OCI-LY7 (cell line): ENCODE measurements around the gene ABCF3. TPM values are rescaled to one million over a fixed set of nuclear protein-coding genes. Genes with fewer than 3 reads are reported as not detected.

Experiments
- BruUV-seq: library from RNA; stranded (reverse); fragments of 400-500 nt; replicated peaks from 2 replicates; lab custom pipeline; 2021; lab: Mats Ljungman, UMichigan
- CTCF ChIA-PET: fragments of 300-600 bp; sonication (Branson Sonifier 250); formaldehyde crosslinking; loops from one replicate; lab custom pipeline; 2022; ENCODE audit warnings: antibody characterized with exemption; ENCODE audit not compliant: unreplicated experiment; lab: Charles Lee
- POLR2A ChIA-PET: fragments of 300-600 bp; sonication (Branson Sonifier 250); formaldehyde crosslinking; loops from one replicate; lab custom pipeline; 2022; ENCODE audit warnings: antibody characterized with exemption; lab: Charles Lee
- DNase-seq: peaks from one replicate; pipeline ENCODE4 v3.0.0-alpha.2; 2015; ENCODE audit warnings: low spot score
- H2AFZ ChIP-seq: fragments of 200-600 bp; sonication (generic), shearing (Covaris generic); 2 replicates; pipeline ENCODE4 v1.6.1; 2014; ENCODE audit warnings: mild to moderate bottlenecking, antibody characterized with exemption, low read length, moderate library complexity
- H3K27ac ChIP-seq: fragments of 200-600 bp; sonication (generic); 2 replicates; pipeline ENCODE4 v1.5.1; 2014; ENCODE audit warnings: mixed run types, low read depth, mild to moderate bottlenecking, moderate library complexity, low read length, inconsistent platforms; ENCODE audit not compliant: poor library complexity, severe bottlenecking
- H3K36me3 ChIP-seq: fragments of 200-600 bp; sonication (generic); 2 replicates; pipeline ENCODE4 v1.6.1; 2014; ENCODE audit warnings: mild to moderate bottlenecking, antibody characterized with exemption, low read length, moderate library complexity, mixed read lengths; ENCODE audit not compliant: insufficient read depth
- H3K4me1 ChIP-seq: fragments of 200-600 bp; sonication (generic); 2 replicates; pipeline ENCODE4 v1.5.1; 2014; ENCODE audit warnings: mild to moderate bottlenecking, low read length; ENCODE audit not compliant: insufficient read depth, poor library complexity, severe bottlenecking
- H3K4me2 ChIP-seq: fragments of 200-600 bp; sonication (generic); 2 replicates; pipeline ENCODE4 v1.6.1; 2014; ENCODE audit warnings: mild to moderate bottlenecking, low read length
- H3K4me3 ChIP-seq: fragments of 200-600 bp; sonication (generic); 2 replicates; pipeline ENCODE4 v1.5.1; 2014; ENCODE audit warnings: mild to moderate bottlenecking, low read depth, low read length; ENCODE audit not compliant: poor library complexity, severe bottlenecking
- H3K79me2 ChIP-seq: fragments of 200-600 bp; sonication (generic); 2 replicates; pipeline ENCODE4 v1.6.1; 2016; ENCODE audit warnings: low read depth, mild to moderate bottlenecking, low read length, moderate library complexity, mixed read lengths; ENCODE audit not compliant: insufficient read depth
- H3K9me2 ChIP-seq: fragments of 200-600 bp; sonication (generic); 2 replicates; pipeline ENCODE4 v1.6.1; 2016; ENCODE audit warnings: mild to moderate bottlenecking, low read length, mixed read lengths; ENCODE audit not compliant: insufficient read depth
- H3K9me3 ChIP-seq: fragments of 200-600 bp; sonication (generic); 2 replicates; pipeline ENCODE4 v1.6.1; 2014; ENCODE audit warnings: mild to moderate bottlenecking, mixed run types, low read length, mixed read lengths
- H4K20me1 ChIP-seq: fragments of 200-600 bp; sonication (generic); 2 replicates; pipeline ENCODE4 v1.6.1; 2014; ENCODE audit warnings: mild to moderate bottlenecking, antibody characterized with exemption, low read length, moderate library complexity, mixed read lengths; ENCODE audit not compliant: insufficient read depth
- EZH2phosphoT487 ChIP-seq: fragments of 200-600 bp; sonication (generic); IDR thresholded peaks from 2 replicates; pipeline ENCODE4 v1.6.1; 2018; ENCODE audit warnings: low read depth, borderline replicate concordance, mild to moderate bottlenecking, mixed run types, antibody characterized with exemption, low read length, moderate library complexity, mixed read lengths
- intact Hi-C: fragments of 100-400 bp; cut with micrococcal nuclease; formaldehyde crosslinking; loops from one replicate; pipeline ENCODE4 v1.10.0; 2022; ENCODE audit not compliant: unreplicated experiment
- total RNA-seq, 2 experiments: library from RNA; depleted of rRNA in 1 of 2; stranded (reverse); fragments of >200 nt in 1 of 2; shearing (Covaris generic) in 1 of 2; gene quantifications; 2 replicates each; pipeline ENCODE4 v1.2.3, GENCODE V29; 2014 to 2022
- TF ChIP-seq, protein P1 (sequence below): fragments of 200-600 bp; sonication (generic); conservative IDR thresholded peaks from 2 replicates; pipeline ENCODE4 v1.5.1; 2014; ENCODE audit warnings: mild to moderate bottlenecking, antibody characterized with exemption, low read length, moderate library complexity, mixed read lengths

The ABCF3 gene
- total RNA-seq, 2 experiments from 2014 or later, result 51.6 to 67.1 TPM

GRCh38 chr3:184211297-184211696 lies 25.3 kb downstream of the ABCF3 start:
- no peaks in the 10 kb centered on the region for H3K79me2 ChIP-seq
- intact Hi-C loops, result no loop called here
- TF ChIP-seq EZH2phosphoT487, result no peak
- TF ChIP-seq, protein P1, sequence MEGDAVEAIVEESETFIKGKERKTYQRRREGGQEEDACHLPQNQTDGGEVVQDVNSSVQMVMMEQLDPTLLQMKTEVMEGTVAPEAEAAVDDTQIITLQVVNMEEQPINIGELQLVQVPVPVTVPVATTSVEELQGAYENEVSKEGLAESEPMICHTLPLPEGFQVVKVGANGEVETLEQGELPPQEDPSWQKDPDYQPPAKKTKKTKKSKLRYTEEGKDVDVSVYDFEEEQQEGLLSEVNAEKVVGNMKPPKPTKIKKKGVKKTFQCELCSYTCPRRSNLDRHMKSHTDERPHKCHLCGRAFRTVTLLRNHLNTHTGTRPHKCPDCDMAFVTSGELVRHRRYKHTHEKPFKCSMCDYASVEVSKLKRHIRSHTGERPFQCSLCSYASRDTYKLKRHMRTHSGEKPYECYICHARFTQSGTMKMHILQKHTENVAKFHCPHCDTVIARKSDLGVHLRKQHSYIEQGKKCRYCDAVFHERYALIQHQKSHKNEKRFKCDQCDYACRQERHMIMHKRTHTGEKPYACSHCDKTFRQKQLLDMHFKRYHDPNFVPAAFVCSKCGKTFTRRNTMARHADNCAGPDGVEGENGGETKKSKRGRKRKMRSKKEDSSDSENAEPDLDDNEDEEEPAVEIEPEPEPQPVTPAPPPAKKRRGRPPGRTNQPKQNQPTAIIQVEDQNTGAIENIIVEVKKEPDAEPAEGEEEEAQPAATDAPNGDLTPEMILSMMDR, result no peak
- no peak overlapping the region for H3K4me2 ChIP-seq
- no peak overlapping the region for H2AFZ ChIP-seq
- H3K9me3 ChIP-seq, result no peaks in the 10 kb centered on the region
- CTCF ChIA-PET, result no interaction called here
- no peak for DNase-seq
- POLR2A ChIA-PET, result interaction anchor here (1.5 kb wide), 1 partner anchor 26 kb away, joined by 3 read pairs; the partner anchor contains the start of gene ABCF3
- H3K36me3 ChIP-seq, result no peaks in the 10 kb centered on the region
- no peaks in the 10 kb centered on the region for H4K20me1 ChIP-seq
- no peak overlapping the region for H3K4me3 ChIP-seq
- H3K9me2 ChIP-seq, result no peaks in the 10 kb centered on the region
- BruUV-seq, result no TSS peak
- H3K27ac ChIP-seq, result no peak overlapping the region
- no peaks in the 10 kb centered on the region for H3K4me1 ChIP-seq

DNA sequence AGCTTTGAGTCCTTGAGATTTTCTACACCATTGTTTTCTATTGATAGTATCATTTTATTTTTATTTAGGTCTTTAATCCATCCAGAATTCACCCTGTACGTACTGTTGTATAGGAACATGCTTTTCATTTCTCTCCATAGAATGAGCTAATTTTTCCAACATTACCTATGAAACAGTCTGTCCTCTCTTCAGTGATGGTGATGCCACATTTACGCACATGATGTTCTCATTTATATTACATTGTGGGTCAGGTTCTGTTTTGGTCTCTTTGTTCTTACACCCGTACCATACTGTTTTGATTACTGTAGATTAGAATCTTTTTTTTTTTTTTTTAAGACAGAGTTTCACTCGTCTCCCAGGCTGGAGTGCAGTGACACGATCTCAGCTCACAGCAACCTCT lies 25.7 kb downstream of the ABCF3 start:
- no peak overlapping the region for H3K4me3 ChIP-seq
- H4K20me1 ChIP-seq, result no peaks in the 10 kb centered on the region
- no peak overlapping the region for H3K27ac ChIP-seq
- no peaks in the 10 kb centered on the region for H3K4me1 ChIP-seq
- H3K9me2 ChIP-seq, result no peaks in the 10 kb centered on the region
- H3K36me3 ChIP-seq, result no peaks in the 10 kb centered on the region
- no TSS peak for BruUV-seq
- POLR2A ChIA-PET, result interaction anchor here (0.5 to 1.5 kb wide), 3 partner anchors 26 to 376 kb away, joined by 3 to 7 read pairs (median 5); partner anchors contain the start of gene ABCF3
- CTCF ChIA-PET, result no interaction called here
- no peak for TF ChIP-seq EZH2phosphoT487
- TF ChIP-seq, protein P1, result no peak
- no peaks in the 10 kb centered on the region for H3K9me3 ChIP-seq
- intact Hi-C loops, result no loop called here
- no peaks in the 10 kb centered on the region for H3K79me2 ChIP-seq
- no peak overlapping the region for H3K4me2 ChIP-seq
- no peak overlapping the region for H2AFZ ChIP-seq
- DNase-seq, result no peak

- H3K4me2 ChIP-seq, result no peak overlapping the region
- BruUV-seq, result no TSS peak
- H4K20me1 ChIP-seq, result no peaks in the 10 kb centered on the region
- no peaks in the 10 kb centered on the region for H3K4me1 ChIP-seq
- DNase-seq, result no peak
- ChIA-PET CTCF (no interaction called here), POLR2A (no interaction called here)
- H3K9me2 ChIP-seq, result no peaks in the 10 kb centered on the region
- H3K27ac ChIP-seq, result no peak overlapping the region
- no peaks in the 10 kb centered on the region for H3K9me3 ChIP-seq
- H3K79me2 ChIP-seq, result no peaks in the 10 kb centered on the region
- H2AFZ ChIP-seq, result no peak overlapping the region
- no peak for TF ChIP-seq EZH2phosphoT487
- TF ChIP-seq, protein P1, result no peak
- intact Hi-C loops, result no loop called here
- no peaks in the 10 kb centered on the region for H3K36me3 ChIP-seq
- H3K4me3 ChIP-seq, result no peak overlapping the region
Observed at GRCh38 chr3:184218814-184219213, 32.8 kb downstream of the ABCF3 start.
